A549 (cell line): ENCODE measurements around the gene SDC1. TPM values are rescaled to one million over a fixed set of nuclear protein-coding genes. Genes with fewer than 3 reads are reported as not detected.

ENCODE experiments used
- ATAC-seq, 2 experiments: fragments of 200-7000 bp in 1 of 2; fragments of >200 bp in 1 of 2; cut with Nextera tagmentation in 1 of 2; cut with Tn5 transposase in 1 of 2; 3 replicates each; pipeline versions ENCODE4 v1.8.0 to v1.9.1; 2018 to 2020; ENCODE audit warnings: mild to moderate bottlenecking in 1 of 2, moderate library complexity in 1 of 2
- CTCF ChIA-PET: fragments of 300-600 bp; sonication (Branson Sonifier 250); formaldehyde crosslinking; extraction: SDS; loops from one replicate; lab custom pipeline; 2021; ENCODE audit warnings: antibody characterized with exemption, inconsistent platforms; lab: Yijun Ruan, JAX
- POLR2A ChIA-PET: fragments of 350-600 bp; formaldehyde crosslinking; extraction: SDS; loops from one replicate; lab custom pipeline; 2021; ENCODE audit warnings: antibody characterized with exemption, inconsistent platforms; lab: Yijun Ruan, JAX
- DNase-seq, 2 experiments: peaks; one replicate each; pipeline versions ENCODE4 v3.0.0 to v3.0.0-alpha.2; 2011 to 2016; ENCODE audit warnings: low read depth in 1 of 2, low spot score in 1 of 2
- FAIRE-seq: peaks from 2 replicates; lab custom pipeline; 2011; peaks lifted over from hg19 to GRCh38; lab: Jason Lieb, UNC
- H3K27ac ChIP-seq, 2 experiments: fragments of >200 bp; sonication (Bioruptor Twin); formaldehyde crosslinking; 3 replicates each; pipeline ENCODE4 v1.5.1; 2016 to 2017
- H3K4me1 ChIP-seq: fragments of >200 bp; sonication (Bioruptor Twin); formaldehyde crosslinking; 3 replicates; pipeline ENCODE4 v1.6.1; 2016
- H3K4me2 ChIP-seq: fragments of >200 bp; sonication (Bioruptor Twin); formaldehyde crosslinking; 3 replicates; pipeline ENCODE4 v1.6.1; 2016
- H3K4me3 ChIP-seq: fragments of >200 bp; sonication (Bioruptor Twin); formaldehyde crosslinking; 3 replicates; pipeline ENCODE4 v1.5.1; 2016
- H3K9me3 ChIP-seq: fragments of >200 bp; sonication (Bioruptor Twin); formaldehyde crosslinking; 3 replicates; pipeline ENCODE4 v1.6.1; 2016
- CEBPB ChIP-seq, 2 experiments: fragments of >200 bp in 1 of 2; sonication (Bioruptor Twin) in 1 of 2; formaldehyde crosslinking in 1 of 2; IDR thresholded peaks; 2 replicates each; pipeline ENCODE4 v1.6.1; 2012 to 2016
- CHD2 ChIP-seq: fragments of 150-350 bp; IDR thresholded peaks from 2 replicates; pipeline ENCODE4 v1.6.1; 2014; ENCODE audit warnings: low read length; ENCODE audit not compliant: partially characterized antibody
- FOSB ChIP-seq: fragments of 250-450 bp; sonication (Bioruptor Pico); IDR thresholded peaks from 2 replicates; pipeline ENCODE4 v1.5.0; 2020; ENCODE audit warnings: mild to moderate bottlenecking, moderate library complexity
- HOXA7 ChIP-seq: fragments of 250-450 bp; sonication (Bioruptor Pico); IDR thresholded peaks from 2 replicates; pipeline ENCODE4 v1.5.0; 2020; ENCODE audit warnings: mild to moderate bottlenecking, moderate library complexity
- JUN ChIP-seq, 2 experiments: fragments of >200 bp; sonication (Bioruptor Twin); formaldehyde crosslinking; IDR thresholded peaks; 2 replicates in 1 of 2; 3 replicates in 1 of 2; pipeline ENCODE4 v1.6.1; 2016 to 2017
- KDM1A ChIP-seq: fragments of 200-600 bp; sonication (generic); IDR thresholded peaks from 2 replicates; pipeline ENCODE4 v1.6.1; 2016; ENCODE audit warnings: low read depth, mild to moderate bottlenecking
- MAFK ChIP-seq: fragments of 450-650 bp; IDR thresholded peaks from 2 replicates; pipeline ENCODE4 v1.6.1; 2014; ENCODE audit not compliant: partially characterized antibody
- MAZ ChIP-seq: fragments of 150-350 bp; IDR thresholded peaks from 2 replicates; pipeline ENCODE4 v1.6.1; 2014; ENCODE audit warnings: antibody characterized with exemption, low read depth, low read length, borderline replicate concordance
- NFE2L2 ChIP-seq: fragments of 150-350 bp; conservative IDR thresholded peaks from 2 replicates; pipeline ENCODE4 v1.6.1; 2014; ENCODE audit warnings: low read length
- POLR2A ChIP-seq: IDR thresholded peaks from 2 replicates; pipeline ENCODE4 v1.6.1; 2012; ENCODE audit warnings: mild to moderate bottlenecking, low read length
- RARB ChIP-seq: fragments of 250-450 bp; sonication (Bioruptor Pico); IDR thresholded peaks from 2 replicates; pipeline ENCODE4 v1.8.0; 2021; ENCODE audit warnings: mild to moderate bottlenecking, moderate library complexity
- ZSCAN20 ChIP-seq: fragments of 250-450 bp; sonication (Bioruptor Pico); IDR thresholded peaks from 2 replicates; pipeline ENCODE4 v1.8.0; 2022; ENCODE audit warnings: mild to moderate bottlenecking, moderate library complexity
- WGBS: methylation state at CpG from one replicate; pipeline ENCODE4 v1.1.6; 2017; ENCODE audit errors: missing lambda C conversion rate; 5-methylcytosine and 5-hydroxymethylcytosine counted together
- polyA plus RNA-seq, 4 experiments: library from polyadenylated mRNA; depleted of rRNA in 3 of 4; stranded (reverse); fragments of >200 nt; fragmentation: RNase III in 1 of 4; extraction: RNeasy Plus Mini Kit Qiagen cat#74134 plus additional on column Dnase treatment in 1 of 4; gene quantifications; 2 replicates in 3 of 4; 3 replicates in 1 of 4; pipeline ENCODE4 v1.2.3, GENCODE V29; 2011 to 2017
- TF ChIP-seq, protein P1 (sequence below): fragments of 200-600 bp; sonication (generic); IDR thresholded peaks from 2 replicates; pipeline ENCODE4 v1.6.1; 2016; ENCODE audit warnings: antibody characterized with exemption, mild to moderate bottlenecking, moderate library complexity
- TF ChIP-seq, protein P2 (sequence below): fragments of >200 bp; sonication (Bioruptor Twin); formaldehyde crosslinking; IDR thresholded peaks from 2 replicates; pipeline ENCODE4 v1.6.1; 2016
- TF ChIP-seq, protein P3 (sequence below): fragments of >200 bp; sonication (Bioruptor Twin); formaldehyde crosslinking; IDR thresholded peaks from 3 replicates; pipeline ENCODE4 v1.6.1; 2016
- TF ChIP-seq, protein P4 (sequence below): IDR thresholded peaks from 2 replicates; pipeline ENCODE4 v1.6.1; 2012
- TF ChIP-seq, protein P5 (sequence below): fragments of 250-450 bp; sonication (Bioruptor Pico); IDR thresholded peaks from 2 replicates; pipeline ENCODE4 v1.5.0; 2021; ENCODE audit warnings: mild to moderate bottlenecking, moderate library complexity, borderline replicate concordance
- TF ChIP-seq, protein P6 (sequence below): fragments of 450-650 bp; IDR thresholded peaks from 2 replicates; pipeline ENCODE4 v1.6.1; 2014; ENCODE audit warnings: antibody characterized with exemption

Gene SDC1
- polyA plus RNA-seq, 2 of the 4 experiments (the other 2 are of a cell fraction) = 116 to 171 TPM

DNA sequence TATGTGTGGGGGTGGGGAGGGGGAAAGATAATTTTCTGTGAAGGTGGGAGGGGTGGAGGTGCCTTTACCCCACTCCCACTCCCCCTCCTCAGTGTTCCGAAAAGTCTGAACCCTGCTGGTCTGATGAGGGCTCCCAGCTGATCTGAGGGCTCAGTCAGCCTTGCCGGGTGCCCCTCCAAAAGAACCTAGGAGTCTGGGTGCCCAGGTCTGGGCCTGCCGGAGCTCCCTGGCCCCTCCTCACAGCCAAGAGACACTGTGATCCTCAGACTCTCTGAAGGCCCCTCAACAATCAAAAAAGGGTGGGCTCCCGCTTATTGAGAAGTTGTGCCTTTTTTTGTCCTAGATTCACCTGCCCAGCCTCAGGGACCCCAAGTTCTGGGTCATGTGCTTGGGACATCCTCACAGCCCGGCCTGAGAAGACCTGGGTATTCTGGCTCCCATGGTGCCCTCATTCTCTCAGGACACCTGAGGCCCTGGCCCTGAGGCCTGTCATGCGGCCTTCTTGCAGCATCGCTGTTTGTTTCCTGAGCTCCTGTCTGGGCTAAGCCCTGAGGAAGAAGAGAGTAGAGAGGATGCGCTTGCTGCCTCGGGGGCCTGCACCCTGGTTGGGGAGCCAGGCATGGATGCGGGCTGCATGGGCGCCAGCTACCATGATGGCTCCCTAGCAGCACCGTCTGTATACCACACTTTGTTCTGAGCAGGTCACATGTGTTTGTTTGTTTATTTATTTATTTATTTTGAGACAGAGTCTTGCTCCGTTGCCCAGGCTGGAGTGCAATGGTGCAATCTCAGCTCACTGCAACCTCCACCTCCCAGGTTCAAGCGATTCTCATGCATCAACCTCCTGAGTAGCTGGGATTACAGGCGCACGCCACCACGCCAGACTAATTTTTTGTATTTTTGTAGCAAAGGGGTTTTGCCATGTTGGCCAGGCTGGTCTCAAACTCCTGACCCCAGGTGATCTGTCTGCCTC lies 44.0 kb downstream of the SDC1 start:
- H3K4me3 ChIP-seq = no peak overlapping the region
- ChIA-PET CTCF (interaction anchor here (0.8 to 12.5 kb wide), 11 partner anchors 12 to 203 kb away, joined by 3 to 115 read pairs (median 7); partner anchors contain the start of gene SDC1), POLR2A (interaction anchor here (2.2 kb wide), 1 partner anchor 44 kb away, joined by 14 read pairs; the partner anchor contains the start of gene SDC1)
- H3K27ac ChIP-seq = peak overlapping the region; percentile 90 to 98
- ATAC-seq = no peak
- H3K9me3 ChIP-seq = no peaks in the 10 kb centered on the region
- H3K4me1 ChIP-seq = peaks cover 77% of the 10 kb centered on the region
- peak overlapping the region; percentile 77 for H3K4me2 ChIP-seq
- TF ChIP-seq KDM1A (no peak), RARB (CRISPR knock-in tag) (no peak), POLR2A (no peak), JUN (IDR thresholded peaks at IDR 0.05) (no peak), HOXA7 (CRISPR knock-in tag) (no peak), ZSCAN20 (CRISPR knock-in tag) (no peak), MAZ (no peak), CHD2 (no peak), FOSB (CRISPR knock-in tag) (no peak), MAFK (no peak), CEBPB (IDR thresholded peaks at IDR 0.05) (no peak), NFE2L2 (no peak)
- TF ChIP-seq, protein P1, sequence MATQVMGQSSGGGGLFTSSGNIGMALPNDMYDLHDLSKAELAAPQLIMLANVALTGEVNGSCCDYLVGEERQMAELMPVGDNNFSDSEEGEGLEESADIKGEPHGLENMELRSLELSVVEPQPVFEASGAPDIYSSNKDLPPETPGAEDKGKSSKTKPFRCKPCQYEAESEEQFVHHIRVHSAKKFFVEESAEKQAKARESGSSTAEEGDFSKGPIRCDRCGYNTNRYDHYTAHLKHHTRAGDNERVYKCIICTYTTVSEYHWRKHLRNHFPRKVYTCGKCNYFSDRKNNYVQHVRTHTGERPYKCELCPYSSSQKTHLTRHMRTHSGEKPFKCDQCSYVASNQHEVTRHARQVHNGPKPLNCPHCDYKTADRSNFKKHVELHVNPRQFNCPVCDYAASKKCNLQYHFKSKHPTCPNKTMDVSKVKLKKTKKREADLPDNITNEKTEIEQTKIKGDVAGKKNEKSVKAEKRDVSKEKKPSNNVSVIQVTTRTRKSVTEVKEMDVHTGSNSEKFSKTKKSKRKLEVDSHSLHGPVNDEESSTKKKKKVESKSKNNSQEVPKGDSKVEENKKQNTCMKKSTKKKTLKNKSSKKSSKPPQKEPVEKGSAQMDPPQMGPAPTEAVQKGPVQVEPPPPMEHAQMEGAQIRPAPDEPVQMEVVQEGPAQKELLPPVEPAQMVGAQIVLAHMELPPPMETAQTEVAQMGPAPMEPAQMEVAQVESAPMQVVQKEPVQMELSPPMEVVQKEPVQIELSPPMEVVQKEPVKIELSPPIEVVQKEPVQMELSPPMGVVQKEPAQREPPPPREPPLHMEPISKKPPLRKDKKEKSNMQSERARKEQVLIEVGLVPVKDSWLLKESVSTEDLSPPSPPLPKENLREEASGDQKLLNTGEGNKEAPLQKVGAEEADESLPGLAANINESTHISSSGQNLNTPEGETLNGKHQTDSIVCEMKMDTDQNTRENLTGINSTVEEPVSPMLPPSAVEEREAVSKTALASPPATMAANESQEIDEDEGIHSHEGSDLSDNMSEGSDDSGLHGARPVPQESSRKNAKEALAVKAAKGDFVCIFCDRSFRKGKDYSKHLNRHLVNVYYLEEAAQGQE = no peak
- TF ChIP-seq, protein P2, sequence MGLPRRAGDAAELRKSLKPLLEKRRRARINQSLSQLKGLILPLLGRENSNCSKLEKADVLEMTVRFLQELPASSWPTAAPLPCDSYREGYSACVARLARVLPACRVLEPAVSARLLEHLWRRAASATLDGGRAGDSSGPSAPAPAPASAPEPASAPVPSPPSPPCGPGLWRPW = no peak
- TF ChIP-seq, protein P3, sequence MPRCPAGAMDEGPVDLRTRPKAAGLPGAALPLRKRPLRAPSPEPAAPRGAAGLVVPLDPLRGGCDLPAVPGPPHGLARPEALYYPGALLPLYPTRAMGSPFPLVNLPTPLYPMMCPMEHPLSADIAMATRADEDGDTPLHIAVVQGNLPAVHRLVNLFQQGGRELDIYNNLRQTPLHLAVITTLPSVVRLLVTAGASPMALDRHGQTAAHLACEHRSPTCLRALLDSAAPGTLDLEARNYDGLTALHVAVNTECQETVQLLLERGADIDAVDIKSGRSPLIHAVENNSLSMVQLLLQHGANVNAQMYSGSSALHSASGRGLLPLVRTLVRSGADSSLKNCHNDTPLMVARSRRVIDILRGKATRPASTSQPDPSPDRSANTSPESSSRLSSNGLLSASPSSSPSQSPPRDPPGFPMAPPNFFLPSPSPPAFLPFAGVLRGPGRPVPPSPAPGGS = no peak
- TF ChIP-seq, protein P4, sequence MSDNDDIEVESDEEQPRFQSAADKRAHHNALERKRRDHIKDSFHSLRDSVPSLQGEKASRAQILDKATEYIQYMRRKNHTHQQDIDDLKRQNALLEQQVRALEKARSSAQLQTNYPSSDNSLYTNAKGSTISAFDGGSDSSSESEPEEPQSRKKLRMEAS = no peak
- TF ChIP-seq, protein P5, sequence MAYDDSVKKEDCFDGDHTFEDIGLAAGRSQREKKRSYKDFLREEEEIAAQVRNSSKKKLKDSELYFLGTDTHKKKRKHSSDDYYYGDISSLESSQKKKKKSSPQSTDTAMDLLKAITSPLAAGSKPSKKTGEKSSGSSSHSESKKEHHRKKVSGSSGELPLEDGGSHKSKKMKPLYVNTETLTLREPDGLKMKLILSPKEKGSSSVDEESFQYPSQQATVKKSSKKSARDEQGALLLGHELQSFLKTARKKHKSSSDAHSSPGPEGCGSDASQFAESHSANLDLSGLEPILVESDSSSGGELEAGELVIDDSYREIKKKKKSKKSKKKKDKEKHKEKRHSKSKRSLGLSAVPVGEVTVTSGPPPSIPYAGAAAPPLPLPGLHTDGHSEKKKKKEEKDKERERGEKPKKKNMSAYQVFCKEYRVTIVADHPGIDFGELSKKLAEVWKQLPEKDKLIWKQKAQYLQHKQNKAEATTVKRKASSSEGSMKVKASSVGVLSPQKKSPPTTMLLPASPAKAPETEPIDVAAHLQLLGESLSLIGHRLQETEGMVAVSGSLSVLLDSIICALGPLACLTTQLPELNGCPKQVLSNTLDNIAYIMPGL (CRISPR knock-in tag) = no peak
- TF ChIP-seq, protein P6, sequence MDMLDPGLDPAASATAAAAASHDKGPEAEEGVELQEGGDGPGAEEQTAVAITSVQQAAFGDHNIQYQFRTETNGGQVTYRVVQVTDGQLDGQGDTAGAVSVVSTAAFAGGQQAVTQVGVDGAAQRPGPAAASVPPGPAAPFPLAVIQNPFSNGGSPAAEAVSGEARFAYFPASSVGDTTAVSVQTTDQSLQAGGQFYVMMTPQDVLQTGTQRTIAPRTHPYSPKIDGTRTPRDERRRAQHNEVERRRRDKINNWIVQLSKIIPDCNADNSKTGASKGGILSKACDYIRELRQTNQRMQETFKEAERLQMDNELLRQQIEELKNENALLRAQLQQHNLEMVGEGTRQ = no peak
- DNase-seq = no peak
- 95% methylated on average over 17 of the region's 17 CpGs for WGBS
- no peak for FAIRE-seq
